H1 (cell line): Measurements from ENCODE around the gene EGLN2. TPM values are rescaled to one million over a fixed set of nuclear protein-coding genes. Genes with fewer than 3 reads are reported as not detected.

Experiments
- CTCF ChIA-PET: fragments of 300-600 bp; sonication (Branson Sonifier 250); formaldehyde crosslinking; loops from one replicate; lab custom pipeline; 2021; ENCODE audit not compliant: partially characterized antibody; lab: Charles Lee
- POLR2A ChIA-PET: fragments of 300-600 bp; sonication (Branson Sonifier 250); formaldehyde crosslinking; loops from one replicate; lab custom pipeline; 2021; ENCODE audit warnings: inconsistent platforms; ENCODE audit not compliant: partially characterized antibody; lab: Charles Lee
- DNase-seq, 2 experiments: peaks; one replicate each; pipeline versions ENCODE4 v3.0.0 to v3.0.0-alpha.2; 2010 to 2022; ENCODE audit warnings: low spot score in 2 of 2, low read depth in 1 of 2, mixed read lengths in 1 of 2
- FAIRE-seq: peaks from 2 replicates; lab custom pipeline; 2011; peaks lifted over from hg19 to GRCh38; lab: Jason Lieb, UNC
- H2AFZ ChIP-seq: 2 replicates; pipeline ENCODE4 v1.8.1; 2012; ENCODE audit warnings: low read length, inconsistent platforms
- H2AK5ac ChIP-seq: 2 replicates; pipeline ENCODE4 v1.6.1; 2013; ENCODE audit warnings: low read depth, low read length
- H2BK120ac ChIP-seq: replicated peaks from 2 replicates; pipeline ENCODE3; 2013; ENCODE audit warnings: low read depth, low read length, inconsistent platforms
- H2BK12ac ChIP-seq: 2 replicates; pipeline ENCODE4 v1.6.1; 2013; ENCODE audit warnings: low read depth, low read length
- H2BK15ac ChIP-seq: 2 replicates; pipeline ENCODE4 v1.6.1; 2013; ENCODE audit warnings: low read length
- H2BK20ac ChIP-seq: 2 replicates; pipeline ENCODE4 v1.6.1; 2013; ENCODE audit warnings: low read length
- H2BK5ac ChIP-seq: 2 replicates; pipeline ENCODE4 v1.6.1; 2013; ENCODE audit warnings: low read depth, low read length
- H3K14ac ChIP-seq: 2 replicates; pipeline ENCODE4 v1.6.1; 2013; ENCODE audit warnings: inconsistent platforms; ENCODE audit not compliant: insufficient read length
- H3K18ac ChIP-seq: 2 replicates; pipeline ENCODE4 v1.6.1; 2013; ENCODE audit warnings: low read length; ENCODE audit errors: extremely low read depth
- H3K23ac ChIP-seq: 2 replicates; pipeline ENCODE4 v1.6.1; 2013; ENCODE audit warnings: inconsistent platforms; ENCODE audit not compliant: insufficient read length
- H3K23me2 ChIP-seq: 2 replicates; pipeline ENCODE4 v1.6.1; 2013; ENCODE audit warnings: low read depth, low read length
- H3K27ac ChIP-seq: 2 replicates; pipeline ENCODE4 v1.6.1; 2011; ENCODE audit warnings: low read depth, low read length, inconsistent platforms
- H3K27me3 ChIP-seq, 4 experiments: replicated peaks in 1 of 4; 1 replicate in 1 of 4; 2 replicates in 3 of 4; pipeline versions ENCODE4 v1.6.1 to v1.8.1; 2011 to 2013; ENCODE audit warnings: low read length in 3 of 4, mild to moderate bottlenecking in 3 of 4, inconsistent platforms in 2 of 4, mixed read lengths in 2 of 4, moderate library complexity in 1 of 4; ENCODE audit not compliant: control insufficient read depth in 3 of 4, insufficient read depth in 3 of 4; ENCODE audit errors: extremely low read depth in 1 of 4
- H3K36me3 ChIP-seq, 4 experiments: 2 replicates each; pipeline versions ENCODE4 v1.6.1 to v1.8.1; 2011 to 2013; ENCODE audit warnings: mild to moderate bottlenecking in 4 of 4, low read length in 3 of 4, moderate library complexity in 2 of 4, control low read depth in 1 of 4, inconsistent platforms in 1 of 4; ENCODE audit not compliant: insufficient read depth in 4 of 4, control insufficient read depth in 2 of 4
- H3K4ac ChIP-seq: replicated peaks from 2 replicates; pipeline ENCODE3; 2013; ENCODE audit warnings: low read length, low read depth, mixed read lengths, inconsistent platforms; ENCODE audit not compliant: insufficient read length
- H3K4me1 ChIP-seq, 4 experiments: replicated peaks in 1 of 4; 1 replicate in 1 of 4; 2 replicates in 3 of 4; pipeline versions ENCODE4 v1.6.1 to v1.8.1; 2011 to 2013; ENCODE audit warnings: low read length in 3 of 4, inconsistent platforms in 2 of 4, mixed read lengths in 1 of 4; ENCODE audit not compliant: insufficient read depth in 4 of 4, control insufficient read depth in 3 of 4
- H3K4me2 ChIP-seq, 2 experiments: 2 replicates each; pipeline versions ENCODE4 v1.6.1 to v1.8.1; 2011 to 2013; ENCODE audit warnings: low read depth in 2 of 2, low read length in 2 of 2, control low read depth in 1 of 2, inconsistent platforms in 1 of 2, mild to moderate bottlenecking in 1 of 2; ENCODE audit not compliant: insufficient read depth in 1 of 2
- H3K4me3 ChIP-seq, 4 experiments: fragments of 200-600, 300-600 bp in 1 of 4; sonication (generic), shearing (Covaris generic), sonication (Bioruptor Twin) in 1 of 4; 2 replicates each; pipeline versions ENCODE4 v1.5.1 to v1.8.1; 2011 to 2016; ENCODE audit warnings: low read length in 4 of 4, low read depth in 3 of 4, control low read depth in 2 of 4, inconsistent platforms in 2 of 4, mild to moderate bottlenecking in 2 of 4, mixed read lengths in 1 of 4, moderate library complexity in 1 of 4; ENCODE audit not compliant: insufficient read depth in 2 of 4; ENCODE audit errors: extremely low read depth in 1 of 4
- H3K56ac ChIP-seq: replicated peaks from 2 replicates; pipeline ENCODE3; 2013; ENCODE audit warnings: low read depth, mild to moderate bottlenecking, mixed read lengths, low read length, inconsistent platforms; ENCODE audit not compliant: insufficient read length
- H3K79me1 ChIP-seq: 2 replicates; pipeline ENCODE4 v1.6.1; 2013; ENCODE audit warnings: low read depth, low read length, control low read depth
- H3K79me2 ChIP-seq, 2 experiments: 2 replicates each; pipeline versions ENCODE4 v1.6.1 to v1.8.1; 2012 to 2013; ENCODE audit warnings: low read length in 2 of 2, mild to moderate bottlenecking in 2 of 2, inconsistent platforms in 1 of 2; ENCODE audit not compliant: insufficient read depth in 2 of 2, control insufficient read depth in 1 of 2
- H3K9ac ChIP-seq, 4 experiments: replicated peaks in 1 of 4; 1 replicate in 1 of 4; 2 replicates in 3 of 4; pipeline versions ENCODE4 v1.6.1 to v1.8.1; 2011 to 2013; ENCODE audit warnings: low read depth in 3 of 4, low read length in 3 of 4, control low read depth in 2 of 4, mild to moderate bottlenecking in 2 of 4, moderate library complexity in 2 of 4, inconsistent platforms in 1 of 4; ENCODE audit errors: extremely low read depth in 1 of 4
- H3K9me3 ChIP-seq, 2 experiments: 2 replicates each; pipeline versions ENCODE4 v1.6.1 to v1.8.1; 2012 to 2013; ENCODE audit warnings: mild to moderate bottlenecking in 2 of 2, moderate library complexity in 2 of 2, control low read depth in 1 of 2, inconsistent platforms in 1 of 2, low read depth in 1 of 2, low read length in 1 of 2, mixed read lengths in 1 of 2; ENCODE audit not compliant: insufficient read depth in 2 of 2
- H4K20me1 ChIP-seq, 2 experiments: replicated peaks in 1 of 2; 2 replicates each; pipeline versions ENCODE3 to v1.8.1; 2011 to 2013; ENCODE audit warnings: inconsistent platforms in 2 of 2, low read length in 2 of 2, mild to moderate bottlenecking in 1 of 2; ENCODE audit not compliant: insufficient read depth in 2 of 2, control insufficient read depth in 1 of 2
- H4K5ac ChIP-seq: 2 replicates; pipeline ENCODE4 v1.6.1; 2013; ENCODE audit warnings: low read length, low read depth, mixed read lengths, inconsistent platforms; ENCODE audit not compliant: insufficient read length
- H4K8ac ChIP-seq: 2 replicates; pipeline ENCODE4 v1.8.0; 2013; ENCODE audit warnings: mild to moderate bottlenecking, moderate library complexity, low read length, inconsistent platforms; ENCODE audit not compliant: insufficient read depth; ENCODE audit errors: extremely low read depth
- H4K91ac ChIP-seq: replicated peaks from 2 replicates; pipeline ENCODE3; 2013; ENCODE audit warnings: low read length, mixed read lengths, inconsistent platforms; ENCODE audit not compliant: insufficient read length
- BRCA1 ChIP-seq: IDR thresholded peaks from 2 replicates; pipeline ENCODE4 v1.6.1; 2012; ENCODE audit warnings: low read depth, low read length, improper control_type of control experiment
- CEBPB ChIP-seq: IDR thresholded peaks from 2 replicates; pipeline ENCODE4 v1.6.1; 2012; ENCODE audit warnings: low read depth, low read length
- EZH2 ChIP-seq: fragments of 200-600 bp; sonication (generic); IDR thresholded peaks from 2 replicates; pipeline ENCODE4 v1.7.1; 2012; ENCODE audit warnings: low read depth, mild to moderate bottlenecking, moderate library complexity, low read length, inconsistent platforms; ENCODE audit not compliant: severe bottlenecking
- MAFK ChIP-seq: IDR thresholded peaks from 2 replicates; pipeline ENCODE4 v1.6.1; 2012; ENCODE audit warnings: low read depth, mild to moderate bottlenecking, improper control_type of control experiment, low read length
- SP2 ChIP-seq: IDR thresholded peaks from 2 replicates; pipeline ENCODE4 v1.6.1; 2012; ENCODE audit warnings: mild to moderate bottlenecking, low read length, inconsistent platforms
- TAF1 ChIP-seq: IDR thresholded peaks from 2 replicates; pipeline ENCODE4 v1.6.1; 2011; ENCODE audit warnings: mild to moderate bottlenecking, low read depth, low read length
- WGBS, 2 experiments: shearing (Covaris generic) in 1 of 2; methylation state at CpG; one replicate each; pipeline versions ENCODE4 v1.1.6 to v1.1.7; 2013 to 2015; ENCODE audit warnings: low lambda C conversion rate in 2 of 2, mixed read lengths in 2 of 2, inconsistent platforms in 1 of 2, low coverage in 1 of 2, missing lambda C conversion rate in 1 of 2; ENCODE audit not compliant: insufficient replicate concordance in 2 of 2, insufficient coverage in 1 of 2, insufficient read length in 1 of 2; ENCODE audit errors: extremely low coverage in 1 of 2, missing lambda C conversion rate in 1 of 2; 5-methylcytosine and 5-hydroxymethylcytosine counted together
- polyA plus RNA-seq, 7 experiments: library from polyadenylated mRNA; depleted of rRNA in 3 of 7; stranded (reverse) in 5 of 7; unstranded in 2 of 7; fragments of >200 nt in 5 of 7; fragments of 200-250 nt in 2 of 7; gene quantifications; 1 replicate in 5 of 7; 2 replicates in 1 of 7; 4 replicates in 1 of 7; pipeline versions ENCODE4 v1.2.1 to v1.2.3, GENCODE V29; 2011 to 2013; ENCODE audit warnings: missing spikeins in 2 of 7, mixed read lengths in 2 of 7
- total RNA-seq: library from RNA; stranded (reverse); fragmentation: NEBNext Ultra II Directional; extraction: Animal tissue kit (Norgen Biotek cat#: 25700); gene quantifications from 2 replicates; pipeline ENCODE4 v1.2.1, GENCODE V29; 2021

Gene EGLN2
- total and polyA plus RNA-seq, 2 of the 8 experiments (the other 6 are each of a cell fraction or from before 2014, with no cell fraction given), result 86.9 to 103 TPM

DNA sequence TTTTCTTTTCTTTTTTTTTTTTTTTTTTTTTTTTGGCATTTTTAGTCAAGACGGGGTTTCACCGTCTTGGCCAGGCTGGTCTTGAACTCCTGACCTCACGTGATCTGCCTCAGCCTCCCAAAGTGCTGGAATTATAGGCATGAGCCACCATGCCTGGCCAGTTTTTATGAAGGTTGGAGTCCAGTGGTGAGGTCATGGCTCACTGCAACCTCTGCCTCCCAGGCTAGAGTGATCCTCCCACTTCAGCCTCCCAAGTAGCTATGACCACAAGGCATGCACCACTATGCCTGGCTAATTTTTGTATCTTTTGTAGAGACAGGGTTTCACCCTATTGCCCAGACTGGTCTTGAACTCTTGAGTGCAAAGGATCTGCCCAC lies 43.8 kb upstream of the EGLN2 start:
- H3K4me2 ChIP-seq, result peak overlapping the region; percentile 42 to 56; a peak in 2 of 4 replicates
- H3K79me2 ChIP-seq, result peaks cover 43 to 74% of the 10 kb centered on the region in 2 experiments
- ChIA-PET POLR2A (interaction anchor here (1.3 to 15.7 kb wide), 5 partner anchors 12 to 64 kb away, joined by 3 to 399 read pairs (median 120); partner anchors contain the start of genes COQ8B, EGLN2, ITPKC and MIA), CTCF (interaction anchor here (0.8 to 3.4 kb wide), 5 partner anchors 10 to 65 kb away, joined by 3 to 14 read pairs (median 3); no protein-coding TSS in a partner anchor)
- no peak overlapping the region for H3K56ac ChIP-seq
- H2AK5ac ChIP-seq, result no peak overlapping the region
- H2BK120ac ChIP-seq, result no peak overlapping the region
- DNase-seq (no peak), FAIRE-seq (no peak)
- peaks cover 22 to 35% of the 10 kb centered on the region in 2 experiments for H4K20me1 ChIP-seq
- H4K91ac ChIP-seq, result no peak overlapping the region
- H3K9ac ChIP-seq, result no peak overlapping the region
- H4K5ac ChIP-seq, result no peak overlapping the region
- no peak overlapping the region for H2AFZ ChIP-seq
- peaks cover 26 to 69% (median 47%) of the 10 kb centered on the region in 4 experiments; a peak in 7 of 8 replicates for H3K36me3 ChIP-seq
- H3K27me3 ChIP-seq, result no peaks in the 10 kb centered on the region
- no peak overlapping the region for H4K8ac ChIP-seq
- WGBS, 2 experiments, result 91% methylated on average over 3 of the region's 3 CpGs; no CpG with 5 or more reads in 1 of the 2 experiments
- no peaks in the 10 kb centered on the region; a peak in 2 of 7 replicates for H3K4me1 ChIP-seq
- no peak overlapping the region for H2BK20ac ChIP-seq
- no peak overlapping the region for H3K4ac ChIP-seq
- peaks cover 1% of the 10 kb centered on the region for H3K23me2 ChIP-seq
- no peak overlapping the region for H3K4me3 ChIP-seq
- H3K9me3 ChIP-seq, result no peaks in the 10 kb centered on the region
- peak overlapping the region; percentile 13; the same call in 1 of the 2 replicates for H2BK5ac ChIP-seq
- H3K14ac ChIP-seq, result no peak overlapping the region
- H3K18ac ChIP-seq, result no peak overlapping the region
- peaks cover 7% of the 10 kb centered on the region for H3K79me1 ChIP-seq
- no peak overlapping the region for H2BK12ac ChIP-seq
- no peak overlapping the region for H3K23ac ChIP-seq
- no peak overlapping the region for H3K27ac ChIP-seq
- no peak overlapping the region for H2BK15ac ChIP-seq
- TF ChIP-seq CEBPB (no peak), EZH2 (no peak), SP2 (no peak), BRCA1 (no peak), MAFK (no peak), TAF1 (no peak)
